NCI-H1436 treated with DMSO at 0.1 percent for 48 hours (cell line): ENCODE results near the gene SLC25A29.
"Not testable (repeated sequence)": the region's sequence is repeated elsewhere in the genome, so short reads cannot be mapped to it uniquely, and the experiment has no call there.

Experiments used
- DNase-seq: peaks from one replicate; lab custom pipeline; 2025; lab: John Stamatoyannopoulos, UW

SLC25A29 gene, protein sequence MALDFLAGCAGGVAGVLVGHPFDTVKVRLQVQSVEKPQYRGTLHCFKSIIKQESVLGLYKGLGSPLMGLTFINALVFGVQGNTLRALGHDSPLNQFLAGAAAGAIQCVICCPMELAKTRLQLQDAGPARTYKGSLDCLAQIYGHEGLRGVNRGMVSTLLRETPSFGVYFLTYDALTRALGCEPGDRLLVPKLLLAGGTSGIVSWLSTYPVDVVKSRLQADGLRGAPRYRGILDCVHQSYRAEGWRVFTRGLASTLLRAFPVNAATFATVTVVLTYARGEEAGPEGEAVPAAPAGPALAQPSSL

GRCh38 chr14:100306101-100306997 lies at the start of gene SLC25A29:
SLC25A29 (minus strand) TSS chr14:100306444; CDS start chr14:100306232, 212 bp downstream.
- no peak for DNase-seq

- no peak for DNase-seq
These were observed 44.7 kb upstream of the SLC25A29 start for GRCh38 chr14:100350986-100351385.

GRCh38 chr14:100350276-100350926 lies 44.2 kb upstream of the SLC25A29 start:
- no peak for DNase-seq

DNA sequence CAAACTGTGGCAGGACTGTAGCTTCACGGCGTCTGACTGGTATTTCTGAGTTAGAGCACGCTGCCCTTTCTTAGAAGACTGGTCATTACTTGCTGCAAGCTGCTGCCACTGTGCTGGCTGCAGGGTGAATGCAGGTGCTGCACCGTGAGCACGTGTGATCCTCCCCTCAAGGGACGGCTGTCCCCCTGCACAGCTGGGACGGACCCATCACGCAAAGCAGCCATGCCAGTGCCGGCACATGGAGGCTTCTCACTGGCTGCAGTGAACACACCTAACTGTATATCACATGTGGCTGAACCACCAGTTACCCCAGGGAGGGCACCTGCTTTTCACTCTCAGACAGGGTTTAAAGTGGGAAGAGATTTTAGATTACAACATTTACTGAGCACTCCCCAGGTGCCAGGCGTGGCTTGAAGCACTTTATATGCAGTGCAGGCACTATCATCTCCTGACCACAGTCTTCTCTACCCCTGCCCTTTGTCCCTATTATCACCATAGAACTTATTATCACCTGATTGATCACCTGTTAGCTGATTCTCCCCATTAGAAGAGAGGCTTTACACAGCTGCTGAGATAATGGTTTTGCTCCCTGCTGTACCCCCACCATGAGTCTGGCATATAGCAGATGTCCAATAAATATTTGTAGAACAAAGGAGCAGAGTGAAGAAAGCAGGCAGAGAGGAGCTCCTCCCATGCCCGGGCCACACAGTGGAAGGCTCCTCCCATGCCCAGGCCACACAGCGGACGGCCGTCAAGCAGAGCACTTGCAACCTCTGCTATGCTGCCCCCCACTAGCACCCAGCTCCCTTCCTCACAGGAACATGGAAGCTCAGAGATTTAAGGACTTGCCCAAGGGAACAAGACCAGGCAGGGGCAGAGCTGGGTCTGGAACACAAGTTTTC lies 42.8 kb upstream of the SLC25A29 start:
- DNase-seq: no peak

- DNase-seq: no peak
These were observed 42.0 kb upstream of the SLC25A29 start for GRCh38 chr14:100348253-100348729.

- no peak for DNase-seq
These were observed 40.3 kb upstream of the SLC25A29 start for GRCh38 chr14:100346306-100347091.

GRCh38 chr14:100345711-100346110 lies 39.5 kb upstream of the SLC25A29 start:
- no peak for DNase-seq

DNA sequence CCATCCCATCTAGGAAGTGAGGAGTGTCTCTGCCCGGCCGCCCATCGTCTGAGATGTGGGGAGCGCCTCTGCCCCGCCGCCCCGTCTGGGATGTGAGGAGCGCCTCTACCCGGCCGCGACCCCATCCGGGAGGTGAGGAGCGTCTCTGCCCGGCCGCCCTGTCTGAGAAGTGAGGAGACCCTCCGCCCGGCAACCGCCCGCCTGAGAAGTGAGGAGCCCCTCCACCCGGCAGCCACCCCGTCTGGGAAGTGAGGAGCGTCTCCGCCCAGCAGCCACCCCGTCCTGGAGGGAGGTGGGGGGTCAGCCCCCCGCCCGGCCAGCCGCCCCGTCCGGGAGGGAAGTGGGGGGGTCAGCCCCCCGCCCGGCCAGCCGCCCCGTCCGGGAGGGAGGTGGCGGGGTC lies 38.4 kb upstream of the SLC25A29 start:
- not testable (repeated sequence) for DNase-seq

GRCh38 chr14:100342826-100343225 lies 36.6 kb upstream of the SLC25A29 start:
- not testable (repeated sequence) for DNase-seq

DNA sequence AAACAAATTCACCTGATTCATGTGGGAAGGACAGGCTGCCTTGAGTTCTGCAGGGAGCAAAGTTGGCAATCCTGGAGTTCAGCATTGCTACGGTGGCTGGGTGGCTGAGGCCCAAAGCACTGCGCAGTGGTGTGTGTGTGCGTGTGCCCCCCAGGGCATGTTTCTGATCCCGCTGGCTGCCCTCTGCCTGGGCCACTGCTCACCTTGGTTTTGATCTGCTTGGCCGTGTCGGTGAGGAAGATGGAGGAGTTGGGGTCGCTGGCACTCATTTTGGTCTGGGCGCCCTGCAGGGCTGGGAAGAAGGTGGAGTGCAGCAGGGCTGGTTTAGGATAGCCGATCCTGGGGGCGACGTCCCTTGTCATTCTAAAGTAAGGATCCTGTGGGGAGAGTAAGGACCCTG lies 36.0 kb upstream of the SLC25A29 start:
- DNase-seq: no peak

DNA sequence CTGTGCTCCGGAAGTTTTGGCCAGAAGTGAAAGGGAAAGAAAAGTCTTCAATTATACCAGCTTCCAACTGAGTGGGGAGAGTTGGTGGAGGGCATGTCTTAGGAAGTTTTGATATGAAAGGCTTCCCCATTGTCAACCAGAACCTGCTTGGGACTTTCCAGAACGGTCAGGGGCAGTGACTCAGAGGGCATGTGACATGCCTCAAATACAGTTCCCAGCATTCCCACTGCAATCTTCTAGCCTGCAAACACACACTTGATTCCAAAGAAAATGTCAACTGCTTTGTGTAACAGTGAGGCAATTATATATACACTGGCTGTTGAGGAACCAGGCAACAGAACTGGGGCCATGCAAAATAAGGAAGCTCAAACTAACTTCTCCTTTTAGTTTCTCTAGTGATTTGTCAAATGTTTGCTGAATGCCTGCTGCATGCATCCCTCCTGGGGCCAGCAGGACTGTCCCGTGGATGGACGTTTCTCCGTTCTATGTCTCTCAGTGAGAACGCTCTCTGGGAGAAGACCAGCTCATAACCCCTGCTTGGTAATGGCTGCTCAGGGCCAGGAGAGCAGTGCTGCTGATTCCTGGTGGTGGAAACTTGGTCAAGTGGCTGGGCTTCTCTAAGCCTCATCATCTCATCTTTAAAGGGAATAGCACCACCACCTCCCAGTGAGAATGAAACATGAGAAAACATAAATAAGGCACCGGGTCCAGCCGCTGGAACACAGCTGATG lies 35.2 kb upstream of the SLC25A29 start:
- no peak for DNase-seq

GRCh38 chr14:100340423-100340813 lies 34.2 kb upstream of the SLC25A29 start:
- no peak for DNase-seq

DNA sequence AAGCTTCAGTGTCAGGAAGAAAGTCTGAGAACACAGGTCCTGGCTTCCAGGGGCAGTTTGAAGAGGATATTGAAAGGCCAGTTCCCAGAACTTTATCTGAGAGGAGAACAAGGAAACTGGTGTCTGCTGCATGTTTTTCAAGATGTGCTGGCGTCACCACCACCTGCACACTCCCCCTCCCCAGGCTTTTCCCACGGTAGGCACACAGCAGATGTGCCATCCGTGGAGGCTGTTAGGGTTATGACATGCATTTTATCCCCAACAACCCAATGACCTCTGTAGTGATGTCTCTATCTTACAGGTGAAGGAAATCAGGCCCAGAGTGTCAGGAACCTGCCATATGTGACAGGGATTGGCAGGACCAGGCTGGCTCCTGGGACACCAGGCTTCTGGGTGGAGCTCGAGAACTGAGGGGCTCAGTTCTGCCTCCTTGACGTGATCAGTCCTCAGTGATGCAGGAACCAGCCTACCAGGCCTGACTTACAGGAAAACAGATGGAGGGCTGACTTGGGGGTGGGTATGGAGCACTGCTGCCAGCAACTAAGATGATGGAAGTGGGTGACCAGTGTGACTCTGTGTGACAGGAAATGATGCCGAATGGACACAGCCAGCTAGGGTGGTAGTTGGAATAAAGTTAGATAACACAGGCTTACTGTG lies 33.6 kb upstream of the SLC25A29 start:
- DNase-seq: no peak

- DNase-seq: no peak
These were observed 30.6 kb upstream of the SLC25A29 start for GRCh38 chr14:100336618-100337530.

DNA sequence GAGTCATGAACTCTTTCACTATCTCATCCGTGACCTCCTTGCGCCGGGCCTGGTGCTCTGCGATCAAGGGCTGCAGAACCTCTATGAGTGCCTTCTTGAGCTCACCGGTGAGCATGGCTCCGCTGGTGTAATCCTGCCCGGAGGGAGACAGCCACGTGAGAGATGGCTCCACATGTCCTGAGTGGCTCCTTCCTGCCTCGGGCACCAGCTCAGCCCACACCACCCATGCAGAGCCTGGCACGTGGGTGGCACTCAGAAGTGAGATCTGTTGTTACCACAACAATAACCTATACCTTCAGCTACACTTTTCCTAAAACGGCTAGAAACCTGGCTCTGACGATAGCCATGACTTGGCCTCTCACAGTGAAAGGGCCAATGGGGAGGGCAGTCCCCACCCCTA lies 28.7 kb upstream of the SLC25A29 start:
- DNase-seq: no peak

DNA sequence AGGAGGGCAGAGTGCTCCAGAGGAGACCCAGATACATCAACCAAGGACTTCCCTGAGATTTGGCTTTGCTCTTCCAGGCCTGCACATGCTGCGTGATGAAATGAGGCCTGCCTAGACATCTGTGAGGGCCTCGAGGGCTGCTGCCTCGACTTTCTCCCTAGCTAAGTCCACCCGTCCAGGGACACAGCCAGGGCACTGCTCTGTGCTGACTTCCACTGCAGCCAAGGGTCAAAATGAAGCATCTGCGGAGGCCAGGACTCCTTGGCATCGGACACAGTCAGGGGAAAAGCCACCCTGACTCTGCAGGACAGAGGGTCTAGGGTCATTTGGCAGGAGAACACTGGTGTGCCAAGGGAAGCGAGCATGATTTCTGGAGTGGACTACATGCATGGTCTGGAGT lies 27.6 kb upstream of the SLC25A29 start:
- DNase-seq: no peak

- DNase-seq: no peak
These were observed 27.1 kb upstream of the SLC25A29 start for GRCh38 chr14:100333311-100333710.

- no peak for DNase-seq
These were observed 26.6 kb upstream of the SLC25A29 start for GRCh38 chr14:100332797-100333196.
